ENCODE results near the gene CTBS.

The CTBS gene

DNA sequence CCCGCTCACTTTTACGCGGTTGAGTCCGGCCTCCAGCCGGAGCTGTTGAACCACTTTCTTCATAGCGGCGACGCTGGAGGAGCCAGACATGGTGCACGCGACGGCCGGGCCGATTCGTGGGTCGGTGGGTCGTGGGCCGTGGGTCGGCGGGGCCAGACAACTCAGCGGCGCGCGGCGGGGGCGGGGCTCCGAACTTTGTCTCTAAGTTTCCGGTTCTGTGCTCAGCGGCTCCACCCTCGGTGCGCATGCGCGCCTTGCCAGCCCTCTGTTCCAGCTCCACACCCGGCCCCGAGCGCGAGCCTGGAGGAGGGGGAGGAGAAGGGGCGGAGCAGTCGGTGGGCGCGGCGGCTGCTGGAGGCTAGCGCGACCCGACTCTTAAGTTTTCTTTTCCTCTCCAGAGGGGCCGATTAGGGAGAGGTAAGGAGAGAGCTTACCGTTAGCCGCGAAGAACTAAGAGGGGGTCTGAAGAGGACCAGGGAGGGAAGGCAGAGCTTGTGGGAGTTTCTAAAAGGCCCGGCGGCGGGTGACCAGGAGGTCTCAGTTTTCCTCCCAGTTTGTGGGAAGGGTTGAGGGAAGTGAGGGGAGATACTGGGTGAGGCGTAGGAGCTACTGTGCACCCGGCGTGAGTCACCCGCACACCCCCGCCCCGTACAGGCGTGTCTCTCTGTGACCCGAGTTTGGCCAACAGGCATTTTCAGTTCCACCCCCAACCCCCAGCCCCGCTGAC, 68.1 kb downstream of the CTBS start, which contains the start of the genes GNG5 and SPATA1:
TSS of gene GNG5 (minus strand) at position 580 of the 727 bp plus-strand sequence. CDS start at position 90, 490 bp downstream.
TSS of gene SPATA1 (plus strand) at position 385 of the 727 bp plus-strand sequence. CDS start 9,974 bp downstream, outside the sequence.
- DNase-seq (ENCODE audit: low read depth in 2 of 2) = peak; percentile 93 to 95

GRCh38 chr1:84505493-84506001, 68.7 kb downstream of the CTBS start:
- no peak for DNase-seq (ENCODE audit: low read depth in 2 of 2)

- DNase-seq (ENCODE audit: low read depth in 2 of 2) = no peak
Measured at GRCh38 chr1:84504580-84505492, 69.4 kb downstream of the CTBS start.

DNA sequence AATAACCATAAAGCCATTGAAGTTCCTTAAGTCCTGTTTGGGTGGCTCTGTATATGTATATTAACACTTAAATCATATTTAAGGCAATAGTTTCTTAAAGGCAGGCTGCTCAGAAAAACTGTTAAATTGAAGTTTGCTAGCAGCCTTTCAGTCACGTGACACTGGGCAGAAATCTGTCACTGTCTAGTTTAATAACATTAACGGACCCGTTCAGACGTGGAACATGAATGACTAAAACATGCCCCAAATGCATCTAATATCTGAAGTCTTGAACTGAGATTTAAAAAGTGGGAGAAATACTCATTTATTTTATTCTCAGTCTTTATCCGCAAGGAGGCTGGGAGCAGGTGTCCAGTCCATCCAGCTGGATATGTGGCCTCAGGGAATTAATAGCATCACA, 71.3 kb downstream of the CTBS start:
- no peak for DNase-seq (ENCODE audit: low read depth in 2 of 2)
